22Rv1 (cell line): ENCODE data around the gene MYCBPAP.

Experiments
- CTCF ChIP-seq: fragments of 450-650 bp; IDR thresholded peaks from 2 replicates; pipeline ENCODE4 v1.5.1; 2017; ENCODE audit warnings: mild to moderate bottlenecking
- ZFX ChIP-seq: fragments of 450-650 bp; IDR thresholded peaks from 2 replicates; pipeline ENCODE4 v1.6.1; 2017; ENCODE audit warnings: antibody characterized with exemption, borderline replicate concordance

GRCh38 chr17:50532452-50533024, 24.3 kb downstream of the MYCBPAP start, which contains the start of gene EPN3:
- no peak for TF ChIP-seq CTCF
- no peak for TF ChIP-seq ZFX
